RWPE1 (cell line): Measurements from ENCODE around the gene EEA1.

ENCODE experiments used
- CTCF ChIA-PET: fragments of 350-600 bp; sonication (Branson Sonifier 250); formaldehyde crosslinking; extraction: SDS; loops from one replicate; lab custom pipeline; 2021; lab: Yijun Ruan, JAX
- POLR2A ChIA-PET: fragments of 400-600 bp; formaldehyde crosslinking; extraction: SDS; loops from one replicate; lab custom pipeline; 2020; ENCODE audit warnings: antibody characterized with exemption; ENCODE audit not compliant: low non-redundant PET; lab: Yijun Ruan, JAX
- DNase-seq: peaks from one replicate; pipeline ENCODE4 v3.0.0; 2012; ENCODE audit warnings: low spot score
- H3K27ac ChIP-seq: fragments of 450-650 bp; 2 replicates; pipeline ENCODE4 v1.5.1; 2017
- CTCF ChIP-seq: fragments of 450-650 bp; conservative IDR thresholded peaks from 2 replicates; pipeline ENCODE4 v1.5.1; 2017; ENCODE audit warnings: low read depth, mild to moderate bottlenecking

EEA1 gene

GRCh38 chr12:92827836-92828431 is 101.2 kb downstream of the EEA1 start:
- peak; percentile 49 for DNase-seq
- POLR2A ChIA-PET: no interaction called here
- no peak overlapping the region for H3K27ac ChIP-seq
- TF ChIP-seq CTCF: peak; percentile 90
- CTCF ChIA-PET: interaction anchor here (0.6 to 1.0 kb wide), 12 partner anchors 13 to 568 kb away, joined by 3 to 10 read pairs (median 4); partner anchors contain the start of gene EEA1

DNA sequence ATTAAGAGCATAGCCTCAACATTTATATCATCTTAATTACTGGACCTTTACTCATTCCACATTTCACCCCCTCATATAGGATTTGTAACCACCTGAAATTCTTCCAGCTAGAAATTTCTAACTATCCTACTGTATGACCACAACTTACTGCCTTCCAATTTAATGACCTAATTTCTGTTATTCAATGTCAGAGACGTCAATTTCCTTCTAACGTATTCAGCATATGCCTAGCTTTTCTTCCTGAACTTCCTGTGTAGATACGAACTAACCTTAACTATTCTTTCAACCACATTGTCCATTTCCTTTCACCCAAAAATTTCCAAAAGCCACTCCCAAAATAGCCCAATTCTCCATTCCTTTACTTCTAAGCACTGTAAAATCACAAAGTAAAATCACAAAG is 108.0 kb downstream of the EEA1 start:
- ChIA-PET CTCF (no interaction called here), POLR2A (no interaction called here)
- H3K27ac ChIP-seq: no peak overlapping the region
- no peak for DNase-seq
- no peak for TF ChIP-seq CTCF

DNA sequence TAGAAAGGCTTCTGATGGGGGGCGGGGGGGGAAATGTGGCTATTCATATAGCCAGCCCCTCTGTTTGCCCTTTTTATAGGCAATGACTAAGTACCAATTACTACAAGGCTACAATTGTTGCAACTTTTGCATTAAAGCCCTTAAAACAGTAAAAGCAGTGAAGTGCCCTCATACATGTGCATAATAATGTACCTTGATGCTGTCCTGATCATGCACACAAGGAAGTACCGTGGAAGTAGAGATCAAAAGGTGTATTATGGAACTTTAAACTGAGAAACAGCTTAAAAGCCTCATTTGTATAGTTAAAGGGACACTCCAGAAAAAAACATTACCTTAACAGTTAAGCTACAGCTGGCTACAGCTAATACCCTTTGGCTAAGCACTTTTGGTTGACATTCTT is 114.5 kb downstream of the EEA1 start:
- CTCF ChIA-PET: interaction anchor here (1.7 kb wide), 1 partner anchor 13 kb away, joined by 5 read pairs; no protein-coding TSS in a partner anchor
- TF ChIP-seq CTCF: no peak
- no peak for DNase-seq
- POLR2A ChIA-PET: no interaction called here
- no peak overlapping the region for H3K27ac ChIP-seq

GRCh38 chr12:92810370-92810769 is 118.7 kb downstream of the EEA1 start:
- no peak overlapping the region for H3K27ac ChIP-seq
- no peak for DNase-seq
- TF ChIP-seq CTCF: no peak
- ChIA-PET CTCF (interaction anchor here (0.6 kb wide), 1 partner anchor 72 kb away, joined by 3 read pairs; no protein-coding TSS in a partner anchor), POLR2A (no interaction called here)

- no peak for TF ChIP-seq CTCF
- no peak overlapping the region for H3K27ac ChIP-seq
- DNase-seq: no peak
- CTCF ChIA-PET: no interaction called here
- POLR2A ChIA-PET: no interaction called here
Observed at GRCh38 chr12:92803903-92804302, 125.2 kb downstream of the EEA1 start.

DNA sequence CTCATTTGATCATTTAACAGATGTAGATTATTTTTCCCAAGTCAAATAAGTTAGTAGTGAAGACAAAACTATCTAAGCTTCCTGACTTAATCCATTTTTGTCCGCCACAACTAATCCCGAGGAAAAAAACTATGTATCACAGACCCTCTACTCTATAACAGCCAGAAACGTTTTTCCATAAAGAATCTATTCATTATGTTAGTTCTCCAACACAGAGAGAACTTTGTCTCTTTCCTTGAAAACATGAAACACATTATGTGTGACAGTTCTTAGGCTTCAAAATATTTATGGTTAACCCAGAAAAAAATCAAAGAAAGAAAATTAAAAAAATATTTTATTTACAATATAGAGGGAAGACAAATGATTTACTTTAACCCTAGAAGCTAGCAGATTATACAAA is 126.2 kb downstream of the EEA1 start:
- CTCF ChIA-PET: interaction anchor here (0.8 kb wide), 1 partner anchor 17 kb away, joined by 6 read pairs; no protein-coding TSS in a partner anchor
- TF ChIP-seq CTCF: no peak
- POLR2A ChIA-PET: no interaction called here
- H3K27ac ChIP-seq: no peak overlapping the region
- DNase-seq: no peak
